MCF 10A (cell line): ENCODE measurements around the gene RICTOR. TPM values are rescaled to one million over a fixed set of nuclear protein-coding genes. Genes with fewer than 3 reads are reported as not detected.

Source experiments
- BruUV-seq: library from RNA; stranded (reverse); fragments of 400-500 nt; replicated peaks from 2 replicates; lab custom pipeline; 2021; lab: Mats Ljungman, UMichigan
- CTCF ChIA-PET: fragments of 300-600 bp; sonication (Branson Sonifier 250); formaldehyde crosslinking; extraction: SDS; loops from one replicate; lab custom pipeline; 2021; ENCODE audit warnings: antibody characterized with exemption, inconsistent platforms; lab: Yijun Ruan, JAX
- POLR2A ChIA-PET: fragments of 300-600, 350-650 bp; sonication (Branson Sonifier 250); formaldehyde crosslinking; extraction: SDS; loops from one replicate; lab custom pipeline; 2020; ENCODE audit warnings: antibody characterized with exemption, inconsistent platforms; lab: Yijun Ruan, JAX
- DNase-seq: peaks from one replicate; pipeline ENCODE4 v3.0.0-alpha.2; 2018; ENCODE audit not compliant: unreplicated experiment
- H3K27ac Mint-ChIP-seq: one replicate; pipeline ENCODE4 v1.8.0; 2022; ENCODE audit warnings: mild to moderate bottlenecking, low read depth, mixed read lengths; ENCODE audit not compliant: unreplicated experiment
- H3K27me3 Mint-ChIP-seq: one replicate; pipeline ENCODE4 v1.8.0; 2022; ENCODE audit warnings: mixed read lengths; ENCODE audit not compliant: insufficient read depth, unreplicated experiment
- H3K36me3 Mint-ChIP-seq: one replicate; pipeline ENCODE4 v1.8.0; 2022; ENCODE audit warnings: mild to moderate bottlenecking, moderate library complexity, mixed read lengths; ENCODE audit not compliant: insufficient read depth, unreplicated experiment
- H3K4me1 Mint-ChIP-seq: one replicate; pipeline ENCODE4 v1.8.0; 2022; ENCODE audit warnings: mixed read lengths; ENCODE audit not compliant: insufficient read depth, unreplicated experiment
- H3K4me3 Mint-ChIP-seq: one replicate; pipeline ENCODE4 v1.8.0; 2022; ENCODE audit warnings: mild to moderate bottlenecking, moderate library complexity, mixed read lengths; ENCODE audit not compliant: unreplicated experiment
- H3K9me3 Mint-ChIP-seq: one replicate; pipeline ENCODE4 v1.8.0; 2022; ENCODE audit warnings: mixed read lengths; ENCODE audit not compliant: unreplicated experiment
- intact Hi-C: fragments of 100-400 bp; cut with micrococcal nuclease; formaldehyde crosslinking; loops from 2 replicates; pipeline ENCODE4 v1.14.1; 2022
- total RNA-seq: library from RNA; stranded (reverse); gene quantifications from 2 replicates; pipeline ENCODE4 v1.2.3, GENCODE V29; 2022
- TF ChIP-seq, protein P1 (sequence below): fragments of 200-600 bp; IDR thresholded peaks from one replicate; pipeline ENCODE4 v1.8.0; 2022; ENCODE audit warnings: antibody characterized with exemption, mild to moderate bottlenecking; ENCODE audit not compliant: unreplicated experiment

RICTOR gene
- total RNA-seq, 1 experiment from 2014 or later, result 25.7 TPM

DNA sequence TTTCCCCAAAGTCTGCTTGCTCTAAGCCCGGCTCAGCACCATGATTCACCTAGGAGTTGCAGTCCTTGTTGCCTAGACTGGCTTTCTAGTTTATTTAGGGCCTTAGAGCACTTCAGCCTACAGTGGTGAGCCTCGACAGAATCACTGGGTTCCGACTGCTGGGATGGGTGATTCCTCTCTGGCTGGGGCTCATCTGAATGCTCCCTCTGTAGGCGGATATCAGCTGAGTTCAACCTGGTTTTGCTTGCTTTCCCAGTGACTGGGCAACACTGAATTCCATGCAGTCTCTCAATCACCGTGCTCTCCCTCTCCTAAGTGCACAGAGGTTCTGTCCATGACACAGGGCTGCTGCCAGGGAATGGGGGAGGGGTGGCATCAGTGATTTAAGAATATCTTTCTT, 174.3 kb downstream of the RICTOR start:
- Mint-ChIP-seq H3K27me3 (no peaks in the 10 kb centered on the region), H3K27ac (peak overlapping the region; percentile 23), H3K4me3 (no peak overlapping the region), H3K36me3 (peaks cover 45% of the 10 kb centered on the region), H3K9me3 (peaks cover 16% of the 10 kb centered on the region), H3K4me1 (no peaks in the 10 kb centered on the region)
- BruUV-seq, result no TSS peak
- POLR2A ChIA-PET, result no interaction called here
- TF ChIP-seq, protein P1, sequence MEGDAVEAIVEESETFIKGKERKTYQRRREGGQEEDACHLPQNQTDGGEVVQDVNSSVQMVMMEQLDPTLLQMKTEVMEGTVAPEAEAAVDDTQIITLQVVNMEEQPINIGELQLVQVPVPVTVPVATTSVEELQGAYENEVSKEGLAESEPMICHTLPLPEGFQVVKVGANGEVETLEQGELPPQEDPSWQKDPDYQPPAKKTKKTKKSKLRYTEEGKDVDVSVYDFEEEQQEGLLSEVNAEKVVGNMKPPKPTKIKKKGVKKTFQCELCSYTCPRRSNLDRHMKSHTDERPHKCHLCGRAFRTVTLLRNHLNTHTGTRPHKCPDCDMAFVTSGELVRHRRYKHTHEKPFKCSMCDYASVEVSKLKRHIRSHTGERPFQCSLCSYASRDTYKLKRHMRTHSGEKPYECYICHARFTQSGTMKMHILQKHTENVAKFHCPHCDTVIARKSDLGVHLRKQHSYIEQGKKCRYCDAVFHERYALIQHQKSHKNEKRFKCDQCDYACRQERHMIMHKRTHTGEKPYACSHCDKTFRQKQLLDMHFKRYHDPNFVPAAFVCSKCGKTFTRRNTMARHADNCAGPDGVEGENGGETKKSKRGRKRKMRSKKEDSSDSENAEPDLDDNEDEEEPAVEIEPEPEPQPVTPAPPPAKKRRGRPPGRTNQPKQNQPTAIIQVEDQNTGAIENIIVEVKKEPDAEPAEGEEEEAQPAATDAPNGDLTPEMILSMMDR, result no peak
- no peak for DNase-seq
- intact Hi-C loops, result no loop called here
- CTCF ChIA-PET, result no interaction called here

DNA sequence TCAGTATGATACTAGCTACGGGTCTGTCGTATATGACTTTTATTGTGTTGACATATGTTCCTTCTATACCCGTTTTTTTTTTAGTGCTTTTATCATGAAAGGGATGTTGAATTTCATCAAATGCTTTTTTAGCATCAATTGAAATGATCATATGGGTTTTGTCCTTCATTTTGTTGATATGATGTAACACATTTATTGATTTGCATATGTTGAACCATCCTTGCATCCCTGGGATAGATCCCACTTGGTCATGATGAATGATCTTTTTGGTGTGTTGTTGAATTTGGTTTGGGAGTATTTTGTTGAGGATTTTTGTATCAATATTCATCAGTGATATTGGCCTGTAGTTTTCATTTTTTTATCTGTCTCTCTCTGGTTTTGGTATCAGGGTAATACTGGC, 177.4 kb downstream of the RICTOR start:
- no peaks in the 10 kb centered on the region for H3K4me1 Mint-ChIP-seq

DNA sequence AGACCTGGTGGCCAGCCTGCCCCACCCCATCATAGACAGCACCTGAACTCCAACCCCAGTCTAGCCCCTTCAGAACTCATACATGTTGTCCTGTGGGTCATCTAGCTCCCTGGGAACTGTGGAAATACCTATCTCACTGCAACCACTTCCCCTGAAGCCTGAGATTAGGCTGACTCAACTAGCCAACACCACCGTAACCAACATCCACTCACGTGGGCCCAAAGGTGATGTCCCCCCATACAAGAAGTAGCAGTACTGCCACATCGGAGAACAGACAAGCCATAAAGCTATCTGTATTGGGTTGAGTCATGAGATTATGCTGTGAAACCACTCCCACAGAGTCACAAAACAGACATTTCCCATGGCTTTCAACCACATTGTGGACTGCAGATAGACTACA, 181.8 kb downstream of the RICTOR start:
- peaks cover 10% of the 10 kb centered on the region for H3K9me3 Mint-ChIP-seq

More for the DNA sequence above, 177.4 kb downstream of the RICTOR start:
- TF ChIP-seq, protein P1, result no peak
- BruUV-seq, result no TSS peak
- ChIA-PET CTCF (interaction anchor here (1.2 kb wide), 1 partner anchor 25 kb away, joined by 3 read pairs; no protein-coding TSS in a partner anchor), POLR2A (interaction anchor here (0.7 kb wide), 1 partner anchor 621 kb away, joined by 3 read pairs; no protein-coding TSS in a partner anchor)
- H3K9me3 Mint-ChIP-seq, result peaks cover 15% of the 10 kb centered on the region
- no peak for DNase-seq
- no peak overlapping the region for H3K27ac Mint-ChIP-seq
- intact Hi-C loops, result no loop called here
- H3K4me3 Mint-ChIP-seq, result no peak overlapping the region
- no peaks in the 10 kb centered on the region for H3K27me3 Mint-ChIP-seq
- peaks cover 28% of the 10 kb centered on the region for H3K36me3 Mint-ChIP-seq

DNA sequence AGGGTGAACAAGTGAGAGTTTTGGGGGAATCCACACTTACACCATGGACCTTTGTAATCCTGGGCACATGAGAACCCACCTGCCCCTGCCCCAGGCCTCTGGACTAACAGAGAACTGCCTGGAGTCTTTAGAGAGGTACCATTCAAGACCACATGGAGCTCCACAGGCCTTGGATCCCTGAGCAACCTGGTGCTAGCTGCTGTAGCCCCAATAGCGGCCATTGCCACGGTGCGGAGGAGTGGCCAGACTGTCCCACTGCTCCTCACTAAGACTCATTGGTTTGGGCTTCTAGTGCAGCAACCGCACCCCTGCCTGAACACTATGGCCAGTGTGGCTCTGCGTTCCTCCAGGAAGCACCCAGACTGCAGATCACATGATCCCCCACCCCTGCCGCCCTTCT, 182.6 kb downstream of the RICTOR start:
- no peak for DNase-seq

More for the DNA sequence above, 181.8 kb downstream of the RICTOR start:
- intact Hi-C loops, result no loop called here
- ChIA-PET CTCF (interaction anchor here (0.6 to 1.4 kb wide), 3 partner anchors 29 to 472 kb away, joined by 3 to 5 read pairs (median 3); no protein-coding TSS in a partner anchor), POLR2A (interaction anchor here (1.0 kb wide), 1 partner anchor 16 kb away, joined by 4 read pairs; no protein-coding TSS in a partner anchor)
- BruUV-seq, result no TSS peak
- Mint-ChIP-seq H3K27me3 (no peaks in the 10 kb centered on the region), H3K4me1 (no peaks in the 10 kb centered on the region), H3K36me3 (peaks cover 40% of the 10 kb centered on the region), H3K27ac (no peak overlapping the region), H3K4me3 (no peak overlapping the region)
- DNase-seq, result no peak
- TF ChIP-seq, protein P1, result no peak

More for the DNA sequence above, 182.6 kb downstream of the RICTOR start:
- ChIA-PET CTCF (interaction anchor here (0.7 kb wide), 1 partner anchor 69 kb away, joined by 5 read pairs; no protein-coding TSS in a partner anchor), POLR2A (no interaction called here)
- Mint-ChIP-seq H3K36me3 (peaks cover 48% of the 10 kb centered on the region), H3K27ac (no peak overlapping the region), H3K4me1 (no peaks in the 10 kb centered on the region), H3K4me3 (no peak overlapping the region), H3K27me3 (no peaks in the 10 kb centered on the region), H3K9me3 (peaks cover 8% of the 10 kb centered on the region)
- BruUV-seq, result no TSS peak
- TF ChIP-seq, protein P1, result no peak
- intact Hi-C loops, result no loop called here
